HG03520 (cell line): ENCODE measurements around the gene SEC61A2.

Experiments used
- ATAC-seq: cut with Tn5 transposase; IDR thresholded peaks from one replicate; pipeline ENCODE4 v1.9.1; 2021; ENCODE audit warnings: mild to moderate bottlenecking, moderate library complexity; ENCODE audit not compliant: unreplicated experiment

SEC61A2 gene

DNA sequence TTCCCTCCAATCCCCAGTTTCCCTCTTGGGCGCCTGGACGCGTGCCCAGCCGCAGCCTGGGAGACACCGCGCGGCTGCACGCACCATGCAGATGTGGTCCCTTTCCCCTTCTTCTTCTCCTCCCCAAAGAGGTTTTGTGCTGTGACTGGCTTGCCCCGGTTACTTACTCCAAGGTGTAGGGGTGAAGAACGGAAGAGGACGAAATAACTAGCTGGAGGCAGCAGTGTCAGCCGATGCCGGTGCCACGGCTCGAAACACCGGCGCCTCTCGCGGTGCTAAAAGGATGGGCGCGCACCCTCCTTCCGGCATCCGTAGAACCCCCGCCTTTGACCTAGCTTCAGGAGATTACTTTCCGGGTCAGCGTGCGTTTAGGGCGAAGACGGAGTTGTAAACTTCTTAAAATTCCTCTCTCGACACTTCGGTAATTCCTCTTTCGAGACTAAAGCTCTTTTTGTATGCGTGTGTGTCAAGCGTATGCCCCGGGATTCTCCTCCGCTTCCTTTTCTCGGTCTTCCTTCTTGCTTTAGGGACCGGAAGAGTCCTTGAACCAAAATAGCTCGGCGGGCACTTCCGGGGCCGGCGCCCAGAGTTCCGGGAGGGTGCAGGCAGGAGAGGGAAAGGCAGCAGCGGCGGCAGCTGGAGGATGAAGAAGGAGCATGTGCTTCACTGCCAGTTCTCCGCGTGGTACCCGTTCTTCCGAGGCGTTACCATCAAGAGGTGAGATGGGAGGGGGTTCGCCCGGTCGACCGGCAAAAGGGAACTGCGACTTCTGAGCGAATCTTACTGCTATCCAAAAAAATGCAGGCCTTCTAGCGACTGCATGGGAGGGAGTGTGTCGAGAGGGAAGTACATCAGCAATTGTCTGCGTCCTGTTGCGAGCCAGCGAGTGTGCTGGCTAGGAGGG, 66.4 kb downstream of the SEC61A2 start, which contains the start of the genes CDC123 and NUDT5:
CDC123 (plus strand) TSS at position 586 of the 904 bp plus-strand sequence; CDS start at position 644, 58 bp downstream.
NUDT5 (minus strand) TSS at position 289 of the 904 bp plus-strand sequence. CDS start 9,600 bp downstream, outside the sequence.
- peak; percentile 83 for ATAC-seq

DNA sequence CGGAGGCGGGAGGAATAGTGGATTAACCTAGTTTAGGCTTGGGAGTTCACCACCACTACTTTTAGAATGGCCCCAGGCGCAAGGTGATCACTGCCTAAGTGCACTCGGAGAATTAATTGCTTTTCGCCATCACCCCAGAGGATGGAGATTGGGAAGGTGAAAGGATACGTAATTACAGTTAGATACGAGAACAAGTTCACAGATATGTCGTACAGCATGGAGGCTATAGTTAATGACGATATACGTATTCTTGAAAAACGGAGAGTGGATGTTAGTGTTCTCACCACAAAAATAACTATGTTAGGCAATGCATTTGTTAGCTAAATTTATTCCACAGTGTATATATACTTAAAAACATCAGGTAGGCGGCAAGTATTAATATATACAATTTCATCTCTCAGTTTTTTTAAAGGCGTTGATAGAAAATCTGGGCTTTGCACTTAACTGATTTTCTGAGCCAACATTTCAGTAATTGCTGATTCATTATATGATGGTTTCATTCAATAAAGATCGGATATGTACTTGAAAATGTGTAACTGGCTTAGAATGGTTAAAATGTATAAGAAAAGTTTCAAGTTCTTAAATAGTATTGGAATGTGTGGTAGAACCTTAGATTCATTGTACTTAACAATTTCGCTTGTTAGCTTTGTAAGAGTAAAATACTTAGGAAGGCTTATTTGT, 67.2 kb downstream of the SEC61A2 start:
- ATAC-seq: no peak

DNA sequence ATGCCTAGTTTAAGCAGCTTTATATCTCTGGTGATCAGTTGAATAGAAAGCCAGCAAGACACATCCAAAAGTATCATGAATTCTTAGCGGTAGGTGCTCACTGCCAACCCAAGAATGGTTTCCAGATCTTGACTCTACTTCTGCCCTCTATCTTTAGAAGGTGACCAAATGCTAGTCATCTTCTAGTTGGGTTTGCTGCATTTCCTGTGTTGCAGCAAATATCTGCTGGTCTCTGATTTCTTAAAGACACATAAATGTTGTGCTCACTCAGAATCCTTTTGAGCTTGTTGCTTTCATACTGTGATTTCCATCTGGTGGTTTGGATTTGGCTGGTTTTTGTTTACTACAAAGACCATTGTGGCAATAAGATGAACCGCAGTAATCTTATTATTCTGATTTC, 68.7 kb downstream of the SEC61A2 start:
- no peak for ATAC-seq

DNA sequence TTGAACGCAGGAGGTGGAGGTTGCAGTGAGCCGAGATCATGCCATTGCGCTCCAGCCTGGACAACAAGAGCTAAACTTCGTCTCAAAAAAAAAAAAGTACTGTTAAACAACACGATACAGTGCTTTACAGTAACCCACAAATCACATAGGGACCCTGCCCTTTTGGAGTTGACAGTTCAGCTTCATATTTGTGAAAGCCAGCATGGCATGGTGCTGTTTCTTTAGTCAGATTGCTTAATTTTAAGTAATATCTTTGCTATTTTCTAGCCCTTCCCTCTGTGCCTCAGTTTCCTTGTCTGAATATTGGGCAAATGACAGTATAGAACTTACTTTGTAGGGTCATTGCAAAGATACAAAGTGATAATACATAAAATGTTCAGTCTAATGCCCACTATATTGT, 71.4 kb downstream of the SEC61A2 start:
- ATAC-seq: no peak

DNA sequence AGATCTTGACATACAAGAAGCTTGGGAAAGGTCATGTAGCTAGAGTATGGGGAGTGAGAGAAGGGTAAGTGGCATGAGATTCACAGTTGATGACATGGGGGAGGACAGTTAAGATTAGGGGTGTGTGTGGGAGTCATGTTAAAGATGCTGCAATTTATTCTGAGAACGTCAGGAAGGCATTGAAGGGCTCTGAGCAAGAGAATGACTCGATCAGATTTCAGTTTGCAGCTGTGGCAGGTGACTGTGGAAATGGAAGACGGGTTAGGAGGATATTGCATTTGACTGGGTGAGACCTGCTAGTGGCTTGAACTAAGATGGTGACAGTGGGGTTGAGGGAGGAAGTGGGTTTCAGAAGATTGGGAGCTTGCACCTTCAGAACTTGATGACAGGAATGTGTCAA, 72.1 kb downstream of the SEC61A2 start:
- no peak for ATAC-seq

DNA sequence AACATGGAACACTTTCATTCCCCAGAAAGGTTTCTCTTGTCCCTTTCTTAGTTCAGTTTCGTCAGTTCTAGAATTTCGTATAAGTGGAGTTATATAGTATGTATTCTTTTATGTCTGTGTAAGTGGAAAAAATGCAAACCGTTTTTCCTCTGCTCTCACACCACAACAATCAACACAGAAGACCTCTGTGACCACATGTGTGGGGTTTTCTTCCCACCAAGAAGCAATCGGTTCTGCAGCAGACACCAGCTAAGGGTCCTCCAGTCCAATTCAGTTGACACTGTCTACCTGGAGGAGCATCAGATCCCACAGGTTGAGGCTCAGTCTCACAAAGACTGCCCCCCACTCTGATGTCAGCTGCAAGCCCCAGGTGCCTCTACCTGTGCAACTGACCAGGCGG, 72.7 kb downstream of the SEC61A2 start:
- ATAC-seq: no peak

DNA sequence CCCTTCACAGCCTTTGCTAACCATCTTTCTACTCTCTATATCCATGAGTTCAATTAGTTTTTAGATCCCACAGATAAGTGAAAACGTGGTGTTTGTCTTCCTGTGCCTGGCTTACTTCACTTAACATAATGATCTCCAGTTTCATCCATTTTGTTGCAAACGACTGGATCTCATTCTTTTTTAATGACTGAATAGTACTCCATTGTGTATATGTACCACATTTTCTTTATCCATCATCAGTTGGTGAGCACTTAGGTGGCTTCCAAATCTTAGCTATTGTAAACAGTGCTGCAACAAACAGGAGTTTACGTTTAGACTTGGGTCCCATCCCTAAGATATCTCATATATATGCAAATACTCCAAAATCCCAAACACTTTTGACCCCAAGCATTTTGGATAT, 75.6 kb downstream of the SEC61A2 start:
- no peak for ATAC-seq

DNA sequence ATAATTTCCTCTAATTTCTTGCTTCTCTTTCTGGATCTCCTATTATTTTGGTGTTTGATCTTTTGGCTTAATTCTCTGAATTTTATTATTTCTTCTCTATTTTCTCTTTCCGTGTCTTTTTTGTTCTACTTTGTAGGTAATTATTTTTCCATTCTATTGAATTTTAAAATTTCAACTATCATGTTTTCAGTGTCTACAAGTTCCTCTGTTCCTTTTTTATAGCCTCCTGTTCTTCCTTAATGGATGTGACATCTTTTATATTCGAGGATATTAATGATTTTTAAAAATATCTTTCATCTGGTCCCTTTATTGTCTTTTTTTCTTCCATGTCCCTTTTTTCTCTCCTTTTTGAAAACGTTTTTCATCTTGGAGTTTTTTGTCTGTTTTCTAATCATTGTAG, 77.6 kb downstream of the SEC61A2 start:
- no peak for ATAC-seq

DNA sequence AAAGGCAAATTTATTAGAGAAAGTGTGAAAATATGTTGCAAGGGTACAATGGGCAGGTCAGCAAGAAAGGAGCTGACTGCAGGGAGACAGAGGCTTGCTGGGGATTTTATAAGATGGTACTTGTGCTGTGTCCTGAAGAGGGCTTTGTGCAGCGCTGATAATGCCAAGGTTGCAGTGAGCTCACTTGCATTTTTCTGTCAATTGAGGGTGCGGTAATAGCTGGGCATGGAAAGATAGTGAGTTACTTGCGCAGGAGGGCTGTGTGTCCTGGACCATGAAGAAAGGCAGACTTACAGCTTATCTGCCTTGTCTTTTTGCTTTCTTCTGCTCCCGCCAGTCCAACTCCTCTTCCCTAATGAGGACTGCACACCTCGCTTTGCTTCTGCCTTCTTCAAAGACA, 79.0 kb downstream of the SEC61A2 start:
- no peak for ATAC-seq

DNA sequence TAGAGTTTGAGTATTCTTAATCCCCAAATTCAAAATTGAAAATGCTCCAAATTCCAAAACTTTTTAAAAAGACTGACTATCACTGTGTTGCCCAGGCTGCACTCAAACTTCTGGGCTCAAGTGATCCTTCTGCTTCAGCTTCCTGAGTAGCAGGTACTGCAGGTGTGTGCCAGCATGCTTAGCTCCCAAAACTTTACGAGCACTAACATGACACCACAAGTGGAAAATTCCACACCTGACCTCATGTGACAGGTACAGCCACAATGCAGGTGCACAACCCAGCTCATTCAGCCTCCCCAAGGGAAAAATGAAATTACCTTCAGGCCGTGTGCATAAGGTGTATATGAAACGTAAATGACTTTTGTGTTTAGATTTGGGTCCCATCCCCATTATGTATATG, 83.0 kb downstream of the SEC61A2 start:
- ATAC-seq: no peak

DNA sequence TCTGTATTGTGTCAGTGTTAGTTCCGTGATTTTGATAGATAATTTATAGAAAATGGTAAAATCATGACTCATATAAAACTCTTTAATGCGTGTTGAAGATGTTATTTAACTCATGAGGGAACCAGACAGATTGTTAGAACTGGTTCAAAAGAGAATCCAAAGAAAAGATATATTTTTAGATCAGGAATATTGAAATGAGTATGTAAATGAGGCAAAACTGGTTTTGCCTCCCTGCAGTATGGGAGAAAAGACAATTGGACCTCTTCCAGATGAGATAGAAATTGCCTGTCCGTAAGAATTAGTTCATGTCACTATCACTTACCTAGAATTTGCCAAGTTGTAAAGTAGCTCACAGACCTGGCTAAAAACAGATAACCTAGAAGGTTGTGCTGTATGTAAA, 84.1 kb downstream of the SEC61A2 start:
- ATAC-seq: no peak

DNA sequence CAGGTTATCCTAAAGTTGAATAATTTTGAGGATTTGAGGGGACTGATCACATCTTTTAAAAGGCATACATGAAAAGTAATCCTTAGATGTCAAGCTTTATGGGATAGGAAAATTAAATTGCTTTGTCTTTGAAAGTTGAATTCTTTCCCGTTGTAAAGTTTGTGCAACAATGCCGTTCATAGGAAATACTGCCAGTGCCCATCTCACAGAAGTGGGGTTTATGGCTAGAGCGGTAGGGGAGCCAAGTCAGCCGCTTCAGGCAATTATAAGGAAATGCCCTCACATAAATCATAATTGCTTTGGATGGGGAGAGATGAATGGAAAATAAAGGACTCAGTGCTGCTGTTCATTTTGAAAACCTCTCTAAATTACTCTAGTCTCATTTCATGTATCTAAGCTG, 84.6 kb downstream of the SEC61A2 start:
- ATAC-seq: no peak

DNA sequence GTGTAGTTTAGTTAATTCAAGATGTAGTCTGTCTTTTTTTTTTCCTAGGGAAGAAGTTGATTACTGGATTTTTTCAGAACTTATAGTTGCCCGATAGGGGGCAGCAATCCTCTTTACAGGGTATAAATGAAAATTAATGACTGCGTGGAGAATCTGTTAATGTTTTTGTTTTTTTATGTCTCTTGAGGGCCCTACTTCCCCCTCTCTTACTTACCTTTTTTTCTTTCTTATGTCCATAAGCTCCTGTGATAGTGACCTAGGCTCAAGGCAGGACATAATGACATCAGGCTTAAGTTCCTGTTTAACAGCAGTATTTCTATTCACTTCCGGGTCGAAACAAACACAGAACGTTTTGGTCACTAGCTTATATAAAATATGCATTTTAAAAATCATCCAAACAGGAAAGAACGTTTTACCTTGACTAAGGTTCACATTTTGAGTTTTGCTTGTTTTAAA, 85.3 kb downstream of the SEC61A2 start:
- ATAC-seq: no peak
